ENCODE data around the gene GOLGB1.

GOLGB1 gene

DNA sequence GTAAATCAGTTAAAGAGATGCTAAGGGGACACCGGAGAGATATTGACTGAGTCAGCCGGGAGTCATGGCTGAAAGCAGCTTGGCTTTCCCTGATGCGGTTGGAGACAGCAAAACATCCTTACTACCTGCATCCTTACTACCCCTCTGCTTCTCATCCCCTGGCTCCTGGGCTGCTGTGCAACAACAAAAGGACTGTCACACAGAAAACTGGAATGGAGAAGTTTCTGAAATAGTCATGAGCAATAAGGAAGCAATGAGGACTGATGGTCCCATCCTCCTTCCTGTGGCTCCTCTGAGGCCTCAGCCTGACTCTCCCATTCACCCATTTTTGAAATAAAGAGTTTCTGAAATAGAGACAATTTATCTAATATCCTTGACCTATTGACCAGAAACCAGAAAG lies 90.0 kb downstream of the GOLGB1 start:
- Histone ChIP-seq H3K4me1 (ENCODE audit: low read depth, poor library complexity, severe bottlenecking) (peaks cover 21% of the 10 kb centered on the region), H3K27ac (peak overlapping the region; percentile 76; the same call in 1 of the 2 replicates), H3K4me2 (peak overlapping the region; percentile 66), H2AFZ (ENCODE audit: low read depth) (no peak overlapping the region), H3K79me2 (ENCODE audit: insufficient read depth, low read depth) (peaks cover 21% of the 10 kb centered on the region), H3K4me3 (IDR thresholded peaks at IDR 0.05; ENCODE audit: insufficient read depth, low read depth, low read length) (no peak overlapping the region), H4K20me1 (ENCODE audit: insufficient read depth) (no peaks in the 10 kb centered on the region), H3K36me3 (ENCODE audit: insufficient read depth) (no peaks in the 10 kb centered on the region), H3K27me3 (ENCODE audit: insufficient read depth, low read depth) (no peaks in the 10 kb centered on the region), H3K9ac (peak overlapping the region; percentile 63; the same call in 1 of the 2 replicates)
- TF ChIP-seq, protein P1, sequence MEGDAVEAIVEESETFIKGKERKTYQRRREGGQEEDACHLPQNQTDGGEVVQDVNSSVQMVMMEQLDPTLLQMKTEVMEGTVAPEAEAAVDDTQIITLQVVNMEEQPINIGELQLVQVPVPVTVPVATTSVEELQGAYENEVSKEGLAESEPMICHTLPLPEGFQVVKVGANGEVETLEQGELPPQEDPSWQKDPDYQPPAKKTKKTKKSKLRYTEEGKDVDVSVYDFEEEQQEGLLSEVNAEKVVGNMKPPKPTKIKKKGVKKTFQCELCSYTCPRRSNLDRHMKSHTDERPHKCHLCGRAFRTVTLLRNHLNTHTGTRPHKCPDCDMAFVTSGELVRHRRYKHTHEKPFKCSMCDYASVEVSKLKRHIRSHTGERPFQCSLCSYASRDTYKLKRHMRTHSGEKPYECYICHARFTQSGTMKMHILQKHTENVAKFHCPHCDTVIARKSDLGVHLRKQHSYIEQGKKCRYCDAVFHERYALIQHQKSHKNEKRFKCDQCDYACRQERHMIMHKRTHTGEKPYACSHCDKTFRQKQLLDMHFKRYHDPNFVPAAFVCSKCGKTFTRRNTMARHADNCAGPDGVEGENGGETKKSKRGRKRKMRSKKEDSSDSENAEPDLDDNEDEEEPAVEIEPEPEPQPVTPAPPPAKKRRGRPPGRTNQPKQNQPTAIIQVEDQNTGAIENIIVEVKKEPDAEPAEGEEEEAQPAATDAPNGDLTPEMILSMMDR (conservative IDR thresholded peaks at IDR 0.05; ENCODE audit: low read depth, low read length) = no peak

DNA sequence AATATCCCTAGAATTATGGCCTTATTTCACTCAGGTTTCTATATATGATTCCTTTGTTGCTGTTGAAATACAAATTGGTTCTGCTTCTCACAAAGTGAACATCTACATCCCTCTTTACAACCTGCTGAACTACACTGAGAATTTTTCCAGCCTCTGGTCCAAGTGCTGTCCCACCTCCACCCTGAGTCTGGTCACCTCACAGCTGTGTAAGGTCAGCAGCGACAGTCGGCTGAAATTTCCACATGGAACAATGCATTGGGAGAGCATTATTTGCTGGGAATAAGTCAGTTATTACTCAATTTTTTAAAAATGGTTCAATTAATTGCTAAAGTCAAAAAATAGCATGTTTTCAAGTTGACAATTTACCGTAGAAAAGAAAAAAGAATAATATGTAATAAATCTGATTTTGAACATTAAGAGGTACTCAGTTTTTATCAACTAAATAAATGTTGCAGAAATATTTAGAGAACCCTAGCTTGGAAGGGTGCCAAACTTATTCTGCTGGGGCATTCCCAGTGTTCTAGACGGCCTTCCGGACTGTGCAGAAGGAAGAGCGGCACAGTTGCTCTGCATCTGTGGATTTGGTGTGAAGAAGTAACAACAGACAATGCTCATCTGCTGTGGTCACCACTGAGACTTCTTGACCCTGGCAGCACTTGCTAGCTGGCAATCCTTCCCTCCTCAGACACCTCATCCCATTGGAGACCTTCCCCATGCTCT lies 90.7 kb downstream of the GOLGB1 start:
- Histone ChIP-seq H3K4me3 (IDR thresholded peaks at IDR 0.05; ENCODE audit: insufficient read depth, low read depth, low read length) (no peak overlapping the region), H3K27me3 (ENCODE audit: insufficient read depth, low read depth) (no peaks in the 10 kb centered on the region), H3K4me1 (ENCODE audit: low read depth, poor library complexity, severe bottlenecking) (peaks cover 21% of the 10 kb centered on the region), H3K36me3 (ENCODE audit: insufficient read depth) (no peaks in the 10 kb centered on the region), H3K9ac (no peak overlapping the region), H3K4me2 (peak overlapping the region; percentile 66), H4K20me1 (ENCODE audit: insufficient read depth) (no peaks in the 10 kb centered on the region), H3K79me2 (ENCODE audit: insufficient read depth, low read depth) (peaks cover 21% of the 10 kb centered on the region), H3K27ac (no peak overlapping the region), H2AFZ (ENCODE audit: low read depth) (no peak overlapping the region)
- TF ChIP-seq, protein P1 (conservative IDR thresholded peaks at IDR 0.05; ENCODE audit: low read depth, low read length) = no peak

DNA sequence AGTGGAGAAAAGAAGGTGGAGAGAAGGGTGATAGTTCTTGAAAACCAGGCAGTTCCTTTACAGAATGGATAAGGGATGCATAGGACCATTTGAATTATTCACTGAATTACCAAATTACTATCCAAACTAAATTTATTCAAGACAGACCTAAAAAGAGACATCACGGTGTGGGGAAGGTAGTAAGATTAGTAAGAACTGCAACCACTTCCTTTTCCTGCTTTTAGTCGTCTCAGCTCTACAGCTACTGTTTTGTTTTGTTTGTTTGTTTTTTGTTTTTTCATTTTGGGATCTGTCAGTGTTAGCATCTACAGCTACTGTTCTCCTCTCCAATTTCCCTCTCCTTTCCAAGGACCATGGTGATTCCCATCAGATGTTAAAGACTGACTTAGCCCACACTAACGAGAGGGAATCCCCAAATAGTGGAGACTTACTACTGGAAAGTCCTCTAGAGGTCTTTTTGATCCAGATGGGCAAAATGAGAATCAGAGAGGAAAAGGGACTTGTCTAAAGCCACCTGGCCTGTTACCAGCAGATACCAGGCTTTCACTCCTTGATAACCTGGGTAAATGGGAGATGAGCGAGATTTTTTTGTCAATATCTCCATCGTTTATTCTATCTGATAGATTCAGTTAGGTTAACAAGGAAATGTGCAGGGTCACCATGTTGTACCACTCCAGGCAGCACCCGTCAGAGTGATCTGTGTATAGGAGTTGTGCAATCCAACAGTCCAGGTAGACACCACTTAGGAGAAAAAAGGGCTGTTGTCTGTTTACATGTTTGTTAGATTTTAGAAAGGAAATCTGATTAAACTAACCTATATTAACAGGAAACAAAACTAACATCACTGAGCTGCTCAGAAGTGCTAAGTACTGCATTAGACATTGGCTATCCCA lies 94.8 kb downstream of the GOLGB1 start:
- H3K27ac ChIP-seq = no peak overlapping the region
- H3K4me2 ChIP-seq = no peak overlapping the region
- peaks cover 17% of the 10 kb centered on the region for H3K79me2 ChIP-seq (ENCODE audit: insufficient read depth, low read depth)
- no peak overlapping the region for H3K4me3 ChIP-seq (IDR thresholded peaks at IDR 0.05; ENCODE audit: insufficient read depth, low read depth, low read length)
- no peak overlapping the region for H3K9ac ChIP-seq
- H2AFZ ChIP-seq (ENCODE audit: low read depth) = no peak overlapping the region
- H3K4me1 ChIP-seq (ENCODE audit: low read depth, poor library complexity, severe bottlenecking) = peaks cover 20% of the 10 kb centered on the region
- no peaks in the 10 kb centered on the region for H4K20me1 ChIP-seq (ENCODE audit: insufficient read depth)
- no peaks in the 10 kb centered on the region for H3K27me3 ChIP-seq (ENCODE audit: insufficient read depth, low read depth)
- TF ChIP-seq, protein P1 (conservative IDR thresholded peaks at IDR 0.05; ENCODE audit: low read depth, low read length) = no peak
- no peaks in the 10 kb centered on the region for H3K36me3 ChIP-seq (ENCODE audit: insufficient read depth)

DNA sequence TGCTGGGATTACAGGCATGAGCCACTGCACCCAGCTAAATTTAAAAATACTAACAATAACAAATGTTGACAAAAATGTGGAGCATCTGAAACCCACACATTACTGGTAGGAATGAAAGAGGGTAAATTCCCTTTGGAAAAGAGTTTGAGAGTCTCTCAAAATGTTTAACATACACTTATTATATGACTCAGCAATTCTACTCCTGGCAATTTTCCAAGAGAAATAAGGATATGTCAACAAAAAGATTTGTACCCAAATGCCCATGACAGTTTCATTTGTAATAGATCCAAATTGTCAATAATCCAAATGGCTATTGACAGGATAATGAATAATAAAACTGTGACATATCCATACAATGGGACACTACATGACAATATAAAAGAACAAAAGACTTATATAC lies 97.9 kb downstream of the GOLGB1 start:
- Histone ChIP-seq H3K4me1 (ENCODE audit: low read depth, poor library complexity, severe bottlenecking) (peaks cover 10% of the 10 kb centered on the region), H3K27me3 (ENCODE audit: insufficient read depth, low read depth) (no peaks in the 10 kb centered on the region), H3K79me2 (ENCODE audit: insufficient read depth, low read depth) (no peaks in the 10 kb centered on the region), H4K20me1 (ENCODE audit: insufficient read depth) (no peaks in the 10 kb centered on the region), H3K4me2 (no peak overlapping the region), H3K36me3 (ENCODE audit: insufficient read depth) (no peaks in the 10 kb centered on the region), H3K9ac (no peak overlapping the region), H3K27ac (no peak overlapping the region), H2AFZ (ENCODE audit: low read depth) (no peak overlapping the region), H3K4me3 (IDR thresholded peaks at IDR 0.05; ENCODE audit: insufficient read depth, low read depth, low read length) (no peak overlapping the region)
- TF ChIP-seq, protein P1 (conservative IDR thresholded peaks at IDR 0.05; ENCODE audit: low read depth, low read length) = no peak
